Measurements from ENCODE around the gene ZCRB1.

DNA sequence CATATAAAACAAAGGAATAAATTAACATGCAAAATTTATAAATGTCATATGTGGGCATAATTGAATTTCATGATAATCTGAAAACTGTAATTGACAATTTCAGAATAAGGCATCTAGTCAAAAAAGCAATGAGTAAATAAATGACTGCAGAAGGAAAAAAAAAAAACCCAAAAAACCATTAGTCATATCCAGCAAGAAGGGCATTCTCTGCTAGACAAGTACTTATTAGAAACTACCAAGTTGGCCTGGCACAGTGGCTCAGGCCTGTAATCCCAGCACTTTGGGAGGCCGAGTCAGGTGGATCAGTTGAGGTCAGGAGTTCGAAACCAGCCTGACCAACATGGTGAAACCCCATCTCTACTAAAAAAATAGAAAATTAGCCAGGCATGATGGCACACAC is 17.5 kb downstream of the ZCRB1 start:
- TF ChIP-seq, protein P1, sequence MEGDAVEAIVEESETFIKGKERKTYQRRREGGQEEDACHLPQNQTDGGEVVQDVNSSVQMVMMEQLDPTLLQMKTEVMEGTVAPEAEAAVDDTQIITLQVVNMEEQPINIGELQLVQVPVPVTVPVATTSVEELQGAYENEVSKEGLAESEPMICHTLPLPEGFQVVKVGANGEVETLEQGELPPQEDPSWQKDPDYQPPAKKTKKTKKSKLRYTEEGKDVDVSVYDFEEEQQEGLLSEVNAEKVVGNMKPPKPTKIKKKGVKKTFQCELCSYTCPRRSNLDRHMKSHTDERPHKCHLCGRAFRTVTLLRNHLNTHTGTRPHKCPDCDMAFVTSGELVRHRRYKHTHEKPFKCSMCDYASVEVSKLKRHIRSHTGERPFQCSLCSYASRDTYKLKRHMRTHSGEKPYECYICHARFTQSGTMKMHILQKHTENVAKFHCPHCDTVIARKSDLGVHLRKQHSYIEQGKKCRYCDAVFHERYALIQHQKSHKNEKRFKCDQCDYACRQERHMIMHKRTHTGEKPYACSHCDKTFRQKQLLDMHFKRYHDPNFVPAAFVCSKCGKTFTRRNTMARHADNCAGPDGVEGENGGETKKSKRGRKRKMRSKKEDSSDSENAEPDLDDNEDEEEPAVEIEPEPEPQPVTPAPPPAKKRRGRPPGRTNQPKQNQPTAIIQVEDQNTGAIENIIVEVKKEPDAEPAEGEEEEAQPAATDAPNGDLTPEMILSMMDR (conservative IDR thresholded peaks at IDR 0.05; ENCODE audit: low read depth, low read length): no peak
- TF ChIP-seq EZH2 (IDR thresholded peaks at IDR 0.05; ENCODE audit: low read length, unreplicated experiment): no peak
